WTC11 (cell line): Measurements from ENCODE around the gene LRRC1. TPM values are rescaled to one million over a fixed set of nuclear protein-coding genes. Genes with fewer than 3 reads are reported as not detected.

ENCODE experiments used
- ATAC-seq: fragments of 200-7000 bp; cut with Tn5 transposase; 2 replicates; pipeline ENCODE4 v1.10.0; 2021; ENCODE audit warnings: mild to moderate bottlenecking, moderate library complexity
- CTCF ChIA-PET: fragments of 300-600 bp; sonication (Branson Sonifier 250); formaldehyde crosslinking; loops from one replicate; lab custom pipeline; 2021; ENCODE audit warnings: antibody characterized with exemption; lab: Charles Lee
- POLR2A ChIA-PET: fragments of 350-600 bp; sonication (Branson Sonifier 250); formaldehyde crosslinking; loops from one replicate; lab custom pipeline; 2021; ENCODE audit warnings: antibody characterized with exemption; lab: Charles Lee
- DNase-seq: peaks from one replicate; pipeline ENCODE4 v3.0.0; 2021; ENCODE audit warnings: low spot score
- H3K27ac Mint-ChIP-seq: 2 replicates; pipeline ENCODE4 v1.8.0; 2021; ENCODE audit warnings: mixed read lengths
- H3K27me3 Mint-ChIP-seq: 2 replicates; pipeline ENCODE4 v1.8.0; 2021; ENCODE audit warnings: low read depth, mild to moderate bottlenecking, moderate library complexity, mixed read lengths
- H3K36me3 Mint-ChIP-seq: 2 replicates; pipeline ENCODE4 v1.8.0; 2021; ENCODE audit warnings: mixed read lengths
- H3K4me1 Mint-ChIP-seq: 2 replicates; pipeline ENCODE4 v1.8.0; 2022; ENCODE audit warnings: mixed read lengths
- H3K4me3 Mint-ChIP-seq: 2 replicates; pipeline ENCODE4 v1.8.0; 2021; ENCODE audit warnings: mild to moderate bottlenecking, moderate library complexity, mixed read lengths
- H3K9me3 Mint-ChIP-seq: 2 replicates; pipeline ENCODE4 v1.8.0; 2021; ENCODE audit warnings: mixed read lengths
- ATF1 ChIP-seq: sonication (generic); formaldehyde crosslinking; IDR thresholded peaks from 2 replicates; pipeline ENCODE4 v1.8.1; 2023; ENCODE audit warnings: mild to moderate bottlenecking, moderate library complexity, missing genetic modification reagents
- CBFB ChIP-seq: sonication (generic); formaldehyde crosslinking; IDR thresholded peaks from 2 replicates; pipeline ENCODE4 v1.8.1; 2022; ENCODE audit warnings: mild to moderate bottlenecking, low read depth, missing genetic modification reagents
- EMX1 ChIP-seq: fragments of 250-450 bp; sonication (Bioruptor Pico); IDR thresholded peaks from 2 replicates; pipeline ENCODE4 v1.8.0; 2021; ENCODE audit warnings: mild to moderate bottlenecking
- FOXJ3 ChIP-seq: sonication (generic); formaldehyde crosslinking; IDR thresholded peaks from 2 replicates; pipeline ENCODE4 v1.9.0; 2021; ENCODE audit warnings: missing genetic modification reagents, mild to moderate bottlenecking, borderline replicate concordance
- MYBL2 ChIP-seq: sonication (generic); formaldehyde crosslinking; IDR thresholded peaks from 2 replicates; pipeline ENCODE4 v1.8.1; 2023; ENCODE audit warnings: mild to moderate bottlenecking, moderate library complexity, missing genetic modification reagents
- NFE2L1 ChIP-seq: sonication (generic); formaldehyde crosslinking; IDR thresholded peaks from 2 replicates; pipeline ENCODE4 v1.8.1; 2023; ENCODE audit warnings: missing genetic modification reagents
- SMAD3 ChIP-seq: sonication (generic); formaldehyde crosslinking; IDR thresholded peaks from 2 replicates; pipeline ENCODE4 v1.8.0; 2022; ENCODE audit warnings: missing genetic modification reagents, mild to moderate bottlenecking, borderline replicate concordance
- TEAD1 ChIP-seq: sonication (generic); formaldehyde crosslinking; IDR thresholded peaks from 2 replicates; pipeline ENCODE4 v1.8.0; 2022; ENCODE audit warnings: mild to moderate bottlenecking, missing genetic modification reagents
- ZNF138 ChIP-seq: sonication (generic); formaldehyde crosslinking; conservative IDR thresholded peaks from 2 replicates; pipeline ENCODE4 v1.8.1; 2022; ENCODE audit warnings: mild to moderate bottlenecking, moderate library complexity, missing genetic modification reagents
- ZNF219 ChIP-seq: sonication (generic); formaldehyde crosslinking; IDR thresholded peaks from 2 replicates; pipeline ENCODE4 v1.8.0; 2023; ENCODE audit warnings: missing genetic modification reagents, mild to moderate bottlenecking, borderline replicate concordance
- ZNF396 ChIP-seq: fragments of 250-450 bp; sonication (Bioruptor Pico); IDR thresholded peaks from 2 replicates; pipeline ENCODE4 v1.8.0; 2021; ENCODE audit warnings: mild to moderate bottlenecking, moderate library complexity, borderline replicate concordance
- ZNF423 ChIP-seq: fragments of 250-450 bp; sonication (Bioruptor Pico); IDR thresholded peaks from 2 replicates; pipeline ENCODE4 v2.1.2; 2022; ENCODE audit warnings: mild to moderate bottlenecking, moderate library complexity
- total RNA-seq: library from RNA; stranded (reverse); gene quantifications from 3 replicates; pipeline ENCODE4 v1.2.3, GENCODE V29; 2021
- TF ChIP-seq, protein P1 (sequence below): sonication (generic); formaldehyde crosslinking; conservative IDR thresholded peaks from 2 replicates; pipeline ENCODE4 v1.8.1; 2022; ENCODE audit warnings: mild to moderate bottlenecking, missing genetic modification reagents
- TF ChIP-seq, protein P2 (sequence below): fragments of 250-450 bp; sonication (Bioruptor Pico); conservative IDR thresholded peaks from 2 replicates; pipeline ENCODE4 v1.9.0; 2021; ENCODE audit warnings: mild to moderate bottlenecking
- TF ChIP-seq, protein P3 (sequence below): sonication (generic); formaldehyde crosslinking; IDR thresholded peaks from 2 replicates; pipeline ENCODE4 v1.8.0; 2023; ENCODE audit warnings: mild to moderate bottlenecking, missing genetic modification reagents
- TF ChIP-seq, protein P4 (sequence below): sonication (generic); formaldehyde crosslinking; IDR thresholded peaks from 2 replicates; pipeline ENCODE4 v1.8.1; 2022; ENCODE audit warnings: mild to moderate bottlenecking, moderate library complexity, missing genetic modification reagents
- TF ChIP-seq, protein P5 (sequence below): fragments of 250-450 bp; sonication (Bioruptor Pico); IDR thresholded peaks from 2 replicates; pipeline ENCODE4 v1.9.0; 2021; ENCODE audit warnings: moderate library complexity, mild to moderate bottlenecking, inconsistent platforms, borderline replicate concordance
- TF ChIP-seq, protein P6 (sequence below): sonication (generic); formaldehyde crosslinking; IDR thresholded peaks from 2 replicates; pipeline ENCODE4 v1.8.1; 2023; ENCODE audit warnings: mild to moderate bottlenecking, moderate library complexity, missing genetic modification reagents
- TF ChIP-seq, protein P7 (sequence below): sonication (generic); formaldehyde crosslinking; IDR thresholded peaks from 2 replicates; pipeline ENCODE4 v1.8.1; 2023; ENCODE audit warnings: mild to moderate bottlenecking, missing genetic modification reagents
- TF ChIP-seq, protein P8 (sequence below): fragments of 250-450 bp; sonication (Bioruptor Pico); IDR thresholded peaks from 2 replicates; pipeline ENCODE4 v1.9.0; 2021; ENCODE audit warnings: mild to moderate bottlenecking

The LRRC1 gene
- total RNA-seq, 1 experiment from 2014 or later: 12.7 TPM

DNA sequence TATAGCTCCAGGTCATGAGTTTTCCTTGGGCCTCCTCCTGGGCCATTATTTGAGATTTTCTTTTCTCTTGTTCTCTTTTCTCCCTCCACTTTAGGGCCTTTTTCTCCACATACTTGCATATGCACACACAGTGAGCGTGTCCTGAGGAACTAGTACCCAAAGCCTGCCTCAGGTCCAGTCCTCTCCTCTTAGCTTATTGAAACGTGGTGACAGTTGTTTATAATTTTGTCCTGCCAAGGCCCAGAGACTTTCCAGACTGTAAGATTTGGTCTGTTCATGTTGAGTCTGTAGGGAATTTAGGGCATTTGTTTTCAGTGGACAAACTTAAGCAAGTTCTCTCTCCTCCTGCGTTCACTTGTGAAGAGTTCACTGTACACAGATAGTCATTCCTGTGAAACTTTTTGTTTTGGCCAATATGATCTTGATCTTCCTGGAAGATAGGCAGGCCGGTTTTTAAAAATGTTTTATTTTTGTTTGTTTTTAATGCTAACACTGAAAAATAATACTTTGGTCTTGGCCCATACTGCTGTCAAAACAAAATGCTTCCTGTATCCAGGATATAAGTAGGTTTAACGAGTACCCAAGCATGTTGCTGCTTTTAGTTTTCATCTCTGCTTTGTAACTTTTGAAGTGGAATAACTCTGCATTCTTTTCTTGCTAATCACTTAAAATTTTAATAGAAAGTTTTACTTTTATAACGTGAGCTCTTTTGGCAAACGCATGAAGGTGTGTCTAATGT is 20.7 kb downstream of the LRRC1 start:
- TF ChIP-seq, protein P1, sequence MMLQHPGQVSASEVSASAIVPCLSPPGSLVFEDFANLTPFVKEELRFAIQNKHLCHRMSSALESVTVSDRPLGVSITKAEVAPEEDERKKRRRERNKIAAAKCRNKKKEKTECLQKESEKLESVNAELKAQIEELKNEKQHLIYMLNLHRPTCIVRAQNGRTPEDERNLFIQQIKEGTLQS (CRISPR knock-in tag): no peak
- TF ChIP-seq, protein P2, sequence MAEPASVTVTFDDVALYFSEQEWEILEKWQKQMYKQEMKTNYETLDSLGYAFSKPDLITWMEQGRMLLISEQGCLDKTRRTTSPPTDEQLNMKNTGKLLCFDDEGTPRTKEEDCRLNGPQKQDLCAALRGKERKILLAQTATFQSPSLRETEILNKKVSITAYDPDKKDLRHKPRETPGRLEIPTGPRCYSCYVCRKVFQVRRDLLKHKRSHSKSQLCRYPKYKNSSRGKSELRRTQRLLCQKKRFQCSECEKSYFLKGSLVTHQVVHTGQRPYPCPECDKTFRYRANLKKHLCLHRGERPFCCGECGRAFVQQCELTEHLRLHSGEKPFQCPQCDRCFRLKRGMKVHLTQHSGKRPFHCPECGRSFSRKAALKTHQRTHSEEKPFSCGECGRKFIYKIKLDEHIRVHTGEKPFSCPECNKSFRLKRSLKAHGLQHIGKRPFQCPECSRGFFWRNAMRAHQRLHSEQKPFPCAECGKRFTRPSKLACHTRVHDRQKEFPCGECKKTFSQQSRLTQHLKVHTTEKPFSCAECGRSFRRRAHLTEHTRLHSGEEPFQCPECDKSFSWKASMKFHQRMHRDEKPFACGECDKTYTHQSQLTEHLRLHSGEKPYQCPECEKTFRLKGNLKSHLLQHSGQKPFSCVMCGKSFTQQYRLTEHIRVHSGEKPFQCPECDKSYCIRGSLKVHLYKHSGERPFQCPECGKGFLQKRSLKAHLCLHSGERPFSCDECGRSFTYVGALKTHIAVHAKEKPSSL (CRISPR knock-in tag): no peak
- TF ChIP-seq SMAD3 (CRISPR knock-in tag) (no peak), EMX1 (CRISPR knock-in tag) (no peak), MYBL2 (CRISPR knock-in tag) (no peak), NFE2L1 (CRISPR knock-in tag) (no peak), ZNF423 (CRISPR knock-in tag) (no peak), ATF1 (CRISPR knock-in tag) (no peak), ZNF219 (CRISPR knock-in tag) (no peak), TEAD1 (CRISPR knock-in tag) (no peak), ZNF396 (CRISPR knock-in tag) (no peak), ZNF138 (CRISPR knock-in tag) (no peak), FOXJ3 (CRISPR knock-in tag) (no peak), CBFB (no peak)
- TF ChIP-seq, protein P3, sequence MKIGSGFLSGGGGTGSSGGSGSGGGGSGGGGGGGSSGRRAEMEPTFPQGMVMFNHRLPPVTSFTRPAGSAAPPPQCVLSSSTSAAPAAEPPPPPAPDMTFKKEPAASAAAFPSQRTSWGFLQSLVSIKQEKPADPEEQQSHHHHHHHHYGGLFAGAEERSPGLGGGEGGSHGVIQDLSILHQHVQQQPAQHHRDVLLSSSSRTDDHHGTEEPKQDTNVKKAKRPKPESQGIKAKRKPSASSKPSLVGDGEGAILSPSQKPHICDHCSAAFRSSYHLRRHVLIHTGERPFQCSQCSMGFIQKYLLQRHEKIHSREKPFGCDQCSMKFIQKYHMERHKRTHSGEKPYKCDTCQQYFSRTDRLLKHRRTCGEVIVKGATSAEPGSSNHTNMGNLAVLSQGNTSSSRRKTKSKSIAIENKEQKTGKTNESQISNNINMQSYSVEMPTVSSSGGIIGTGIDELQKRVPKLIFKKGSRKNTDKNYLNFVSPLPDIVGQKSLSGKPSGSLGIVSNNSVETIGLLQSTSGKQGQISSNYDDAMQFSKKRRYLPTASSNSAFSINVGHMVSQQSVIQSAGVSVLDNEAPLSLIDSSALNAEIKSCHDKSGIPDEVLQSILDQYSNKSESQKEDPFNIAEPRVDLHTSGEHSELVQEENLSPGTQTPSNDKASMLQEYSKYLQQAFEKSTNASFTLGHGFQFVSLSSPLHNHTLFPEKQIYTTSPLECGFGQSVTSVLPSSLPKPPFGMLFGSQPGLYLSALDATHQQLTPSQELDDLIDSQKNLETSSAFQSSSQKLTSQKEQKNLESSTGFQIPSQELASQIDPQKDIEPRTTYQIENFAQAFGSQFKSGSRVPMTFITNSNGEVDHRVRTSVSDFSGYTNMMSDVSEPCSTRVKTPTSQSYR (CRISPR knock-in tag): no peak
- TF ChIP-seq, protein P4, sequence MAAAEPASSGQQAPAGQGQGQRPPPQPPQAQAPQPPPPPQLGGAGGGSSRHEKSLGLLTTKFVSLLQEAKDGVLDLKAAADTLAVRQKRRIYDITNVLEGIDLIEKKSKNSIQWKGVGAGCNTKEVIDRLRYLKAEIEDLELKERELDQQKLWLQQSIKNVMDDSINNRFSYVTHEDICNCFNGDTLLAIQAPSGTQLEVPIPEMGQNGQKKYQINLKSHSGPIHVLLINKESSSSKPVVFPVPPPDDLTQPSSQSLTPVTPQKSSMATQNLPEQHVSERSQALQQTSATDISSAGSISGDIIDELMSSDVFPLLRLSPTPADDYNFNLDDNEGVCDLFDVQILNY (CRISPR knock-in tag): no peak
- TF ChIP-seq, protein P5, sequence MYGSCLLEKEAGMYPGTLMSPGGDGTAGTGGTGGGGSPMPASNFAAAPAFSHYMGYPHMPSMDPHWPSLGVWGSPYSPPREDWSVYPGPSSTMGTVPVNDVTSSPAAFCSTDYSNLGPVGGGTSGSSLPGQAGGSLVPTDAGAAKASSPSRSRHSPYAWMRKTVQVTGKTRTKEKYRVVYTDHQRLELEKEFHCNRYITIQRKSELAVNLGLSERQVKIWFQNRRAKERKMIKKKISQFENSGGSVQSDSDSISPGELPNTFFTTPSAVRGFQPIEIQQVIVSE (CRISPR knock-in tag): no peak
- TF ChIP-seq, protein P6, sequence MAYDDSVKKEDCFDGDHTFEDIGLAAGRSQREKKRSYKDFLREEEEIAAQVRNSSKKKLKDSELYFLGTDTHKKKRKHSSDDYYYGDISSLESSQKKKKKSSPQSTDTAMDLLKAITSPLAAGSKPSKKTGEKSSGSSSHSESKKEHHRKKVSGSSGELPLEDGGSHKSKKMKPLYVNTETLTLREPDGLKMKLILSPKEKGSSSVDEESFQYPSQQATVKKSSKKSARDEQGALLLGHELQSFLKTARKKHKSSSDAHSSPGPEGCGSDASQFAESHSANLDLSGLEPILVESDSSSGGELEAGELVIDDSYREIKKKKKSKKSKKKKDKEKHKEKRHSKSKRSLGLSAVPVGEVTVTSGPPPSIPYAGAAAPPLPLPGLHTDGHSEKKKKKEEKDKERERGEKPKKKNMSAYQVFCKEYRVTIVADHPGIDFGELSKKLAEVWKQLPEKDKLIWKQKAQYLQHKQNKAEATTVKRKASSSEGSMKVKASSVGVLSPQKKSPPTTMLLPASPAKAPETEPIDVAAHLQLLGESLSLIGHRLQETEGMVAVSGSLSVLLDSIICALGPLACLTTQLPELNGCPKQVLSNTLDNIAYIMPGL: no peak
- TF ChIP-seq, protein P7, sequence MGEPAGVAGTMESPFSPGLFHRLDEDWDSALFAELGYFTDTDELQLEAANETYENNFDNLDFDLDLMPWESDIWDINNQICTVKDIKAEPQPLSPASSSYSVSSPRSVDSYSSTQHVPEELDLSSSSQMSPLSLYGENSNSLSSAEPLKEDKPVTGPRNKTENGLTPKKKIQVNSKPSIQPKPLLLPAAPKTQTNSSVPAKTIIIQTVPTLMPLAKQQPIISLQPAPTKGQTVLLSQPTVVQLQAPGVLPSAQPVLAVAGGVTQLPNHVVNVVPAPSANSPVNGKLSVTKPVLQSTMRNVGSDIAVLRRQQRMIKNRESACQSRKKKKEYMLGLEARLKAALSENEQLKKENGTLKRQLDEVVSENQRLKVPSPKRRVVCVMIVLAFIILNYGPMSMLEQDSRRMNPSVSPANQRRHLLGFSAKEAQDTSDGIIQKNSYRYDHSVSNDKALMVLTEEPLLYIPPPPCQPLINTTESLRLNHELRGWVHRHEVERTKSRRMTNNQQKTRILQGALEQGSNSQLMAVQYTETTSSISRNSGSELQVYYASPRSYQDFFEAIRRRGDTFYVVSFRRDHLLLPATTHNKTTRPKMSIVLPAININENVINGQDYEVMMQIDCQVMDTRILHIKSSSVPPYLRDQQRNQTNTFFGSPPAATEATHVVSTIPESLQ (CRISPR knock-in tag): no peak
- TF ChIP-seq, protein P8, sequence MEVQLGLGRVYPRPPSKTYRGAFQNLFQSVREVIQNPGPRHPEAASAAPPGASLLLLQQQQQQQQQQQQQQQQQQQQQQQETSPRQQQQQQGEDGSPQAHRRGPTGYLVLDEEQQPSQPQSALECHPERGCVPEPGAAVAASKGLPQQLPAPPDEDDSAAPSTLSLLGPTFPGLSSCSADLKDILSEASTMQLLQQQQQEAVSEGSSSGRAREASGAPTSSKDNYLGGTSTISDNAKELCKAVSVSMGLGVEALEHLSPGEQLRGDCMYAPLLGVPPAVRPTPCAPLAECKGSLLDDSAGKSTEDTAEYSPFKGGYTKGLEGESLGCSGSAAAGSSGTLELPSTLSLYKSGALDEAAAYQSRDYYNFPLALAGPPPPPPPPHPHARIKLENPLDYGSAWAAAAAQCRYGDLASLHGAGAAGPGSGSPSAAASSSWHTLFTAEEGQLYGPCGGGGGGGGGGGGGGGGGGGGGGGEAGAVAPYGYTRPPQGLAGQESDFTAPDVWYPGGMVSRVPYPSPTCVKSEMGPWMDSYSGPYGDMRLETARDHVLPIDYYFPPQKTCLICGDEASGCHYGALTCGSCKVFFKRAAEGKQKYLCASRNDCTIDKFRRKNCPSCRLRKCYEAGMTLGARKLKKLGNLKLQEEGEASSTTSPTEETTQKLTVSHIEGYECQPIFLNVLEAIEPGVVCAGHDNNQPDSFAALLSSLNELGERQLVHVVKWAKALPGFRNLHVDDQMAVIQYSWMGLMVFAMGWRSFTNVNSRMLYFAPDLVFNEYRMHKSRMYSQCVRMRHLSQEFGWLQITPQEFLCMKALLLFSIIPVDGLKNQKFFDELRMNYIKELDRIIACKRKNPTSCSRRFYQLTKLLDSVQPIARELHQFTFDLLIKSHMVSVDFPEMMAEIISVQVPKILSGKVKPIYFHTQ (CRISPR knock-in tag): no peak
- Mint-ChIP-seq H3K27me3 (no peaks in the 10 kb centered on the region), H3K9me3 (no peaks in the 10 kb centered on the region), H3K36me3 (peaks cover 4% of the 10 kb centered on the region; the same call in 1 of the 2 replicates), H3K4me1 (peaks cover 58% of the 10 kb centered on the region), H3K4me3 (no peak overlapping the region), H3K27ac (peak overlapping the region; percentile 30)
- DNase-seq (no peak), ATAC-seq (peak; percentile 16; the same call in 1 of the 2 replicates)
- ChIA-PET POLR2A (interaction anchor here (0.5 to 1.4 kb wide), 2 partner anchors 21 to 38 kb away, joined by 3 to 4 read pairs; partner anchors contain the start of gene LRRC1), CTCF (interaction anchor here (1.4 to 2.5 kb wide), 2 partner anchors 80 to 81 kb away, joined by 3 to 9 read pairs; no protein-coding TSS in a partner anchor)
